ENCODE results near the gene SNCA.

SNCA gene

DNA sequence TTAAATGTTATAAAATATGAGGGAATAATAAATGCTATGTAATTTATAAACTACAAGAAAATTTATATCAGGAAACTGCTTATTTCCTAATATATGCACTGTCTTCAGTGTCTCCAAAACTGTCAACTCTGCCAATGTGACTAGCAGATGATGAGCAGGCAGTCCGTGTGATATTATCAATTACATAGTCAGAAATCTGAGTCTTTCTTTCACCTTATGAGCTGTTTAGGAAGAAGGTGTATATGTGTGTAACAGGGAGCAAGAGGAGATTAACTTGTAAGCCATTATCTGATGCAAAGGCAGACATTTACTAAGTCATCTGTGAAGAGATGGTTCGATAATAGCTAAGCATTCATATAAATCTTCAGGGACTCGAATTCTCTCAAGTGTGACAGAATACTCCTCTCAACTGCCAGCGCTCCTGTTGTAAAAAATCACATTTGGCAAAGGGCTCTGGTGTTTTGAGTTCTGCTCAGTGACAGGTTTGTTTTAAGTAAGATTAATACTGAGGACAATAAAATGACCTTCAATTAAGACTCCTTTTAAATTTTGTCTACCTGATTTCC lies 79.7 kb downstream of the SNCA start (continued):
- TF ChIP-seq, protein P1, sequence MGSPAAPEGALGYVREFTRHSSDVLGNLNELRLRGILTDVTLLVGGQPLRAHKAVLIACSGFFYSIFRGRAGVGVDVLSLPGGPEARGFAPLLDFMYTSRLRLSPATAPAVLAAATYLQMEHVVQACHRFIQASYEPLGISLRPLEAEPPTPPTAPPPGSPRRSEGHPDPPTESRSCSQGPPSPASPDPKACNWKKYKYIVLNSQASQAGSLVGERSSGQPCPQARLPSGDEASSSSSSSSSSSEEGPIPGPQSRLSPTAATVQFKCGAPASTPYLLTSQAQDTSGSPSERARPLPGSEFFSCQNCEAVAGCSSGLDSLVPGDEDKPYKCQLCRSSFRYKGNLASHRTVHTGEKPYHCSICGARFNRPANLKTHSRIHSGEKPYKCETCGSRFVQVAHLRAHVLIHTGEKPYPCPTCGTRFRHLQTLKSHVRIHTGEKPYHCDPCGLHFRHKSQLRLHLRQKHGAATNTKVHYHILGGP (tag by site-specific recombination; IDR thresholded peaks at IDR 0.05), result no peak
- TF ChIP-seq ZSCAN16 (tag by site-specific recombination; IDR thresholded peaks at IDR 0.05), result no peak
- no peak for TF ChIP-seq ZNF701 (tag by site-specific recombination; IDR thresholded peaks at IDR 0.05)
- TF ChIP-seq, protein P2, sequence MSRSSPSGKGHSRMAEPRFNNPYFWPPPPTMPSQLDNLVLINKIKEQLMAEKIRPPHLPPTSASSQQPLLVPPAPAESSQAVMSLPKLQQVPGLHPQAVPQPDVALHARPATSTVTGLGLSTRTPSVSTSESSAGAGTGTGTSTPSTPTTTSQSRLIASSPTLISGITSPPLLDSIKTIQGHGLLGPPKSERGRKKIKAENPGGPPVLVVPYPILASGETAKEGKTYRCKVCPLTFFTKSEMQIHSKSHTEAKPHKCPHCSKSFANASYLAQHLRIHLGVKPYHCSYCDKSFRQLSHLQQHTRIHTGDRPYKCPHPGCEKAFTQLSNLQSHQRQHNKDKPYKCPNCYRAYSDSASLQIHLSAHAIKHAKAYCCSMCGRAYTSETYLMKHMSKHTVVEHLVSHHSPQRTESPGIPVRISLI (tag by site-specific recombination; IDR thresholded peaks at IDR 0.05), result no peak
- TF ChIP-seq, protein P3, sequence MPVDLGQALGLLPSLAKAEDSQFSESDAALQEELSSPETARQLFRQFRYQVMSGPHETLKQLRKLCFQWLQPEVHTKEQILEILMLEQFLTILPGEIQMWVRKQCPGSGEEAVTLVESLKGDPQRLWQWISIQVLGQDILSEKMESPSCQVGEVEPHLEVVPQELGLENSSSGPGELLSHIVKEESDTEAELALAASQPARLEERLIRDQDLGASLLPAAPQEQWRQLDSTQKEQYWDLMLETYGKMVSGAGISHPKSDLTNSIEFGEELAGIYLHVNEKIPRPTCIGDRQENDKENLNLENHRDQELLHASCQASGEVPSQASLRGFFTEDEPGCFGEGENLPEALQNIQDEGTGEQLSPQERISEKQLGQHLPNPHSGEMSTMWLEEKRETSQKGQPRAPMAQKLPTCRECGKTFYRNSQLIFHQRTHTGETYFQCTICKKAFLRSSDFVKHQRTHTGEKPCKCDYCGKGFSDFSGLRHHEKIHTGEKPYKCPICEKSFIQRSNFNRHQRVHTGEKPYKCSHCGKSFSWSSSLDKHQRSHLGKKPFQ (tag by site-specific recombination; IDR thresholded peaks at IDR 0.05), result no peak
- no peak for TF ChIP-seq ZNF221 (tag by site-specific recombination; IDR thresholded peaks at IDR 0.05; ENCODE audit: borderline replicate concordance)
- TF ChIP-seq ZNF202 (tag by site-specific recombination; IDR thresholded peaks at IDR 0.05; ENCODE audit: borderline replicate concordance), result no peak
- no peak for TF ChIP-seq ZNF416 (tag by site-specific recombination; IDR thresholded peaks at IDR 0.05)
- TF ChIP-seq, protein P4, sequence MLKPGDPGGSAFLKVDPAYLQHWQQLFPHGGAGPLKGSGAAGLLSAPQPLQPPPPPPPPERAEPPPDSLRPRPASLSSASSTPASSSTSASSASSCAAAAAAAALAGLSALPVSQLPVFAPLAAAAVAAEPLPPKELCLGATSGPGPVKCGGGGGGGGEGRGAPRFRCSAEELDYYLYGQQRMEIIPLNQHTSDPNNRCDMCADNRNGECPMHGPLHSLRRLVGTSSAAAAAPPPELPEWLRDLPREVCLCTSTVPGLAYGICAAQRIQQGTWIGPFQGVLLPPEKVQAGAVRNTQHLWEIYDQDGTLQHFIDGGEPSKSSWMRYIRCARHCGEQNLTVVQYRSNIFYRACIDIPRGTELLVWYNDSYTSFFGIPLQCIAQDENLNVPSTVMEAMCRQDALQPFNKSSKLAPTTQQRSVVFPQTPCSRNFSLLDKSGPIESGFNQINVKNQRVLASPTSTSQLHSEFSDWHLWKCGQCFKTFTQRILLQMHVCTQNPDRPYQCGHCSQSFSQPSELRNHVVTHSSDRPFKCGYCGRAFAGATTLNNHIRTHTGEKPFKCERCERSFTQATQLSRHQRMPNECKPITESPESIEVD (tag by site-specific recombination; IDR thresholded peaks at IDR 0.05), result peak; percentile 84
- TF ChIP-seq ZNF629 (tag by site-specific recombination; IDR thresholded peaks at IDR 0.05), result 0 out of 2 replicates have a peak, but pooled peaks have one; percentile 26
- no peak for TF ChIP-seq KLF16 (tag by site-specific recombination; IDR thresholded peaks at IDR 0.05)
- no peak for TF ChIP-seq ZSCAN30 (tag by site-specific recombination; IDR thresholded peaks at IDR 0.05)
- 0 out of 2 replicates have a peak, but pooled peaks have one; percentile 23 for TF ChIP-seq TCF7L2 (IDR thresholded peaks at IDR 0.05; ENCODE audit: borderline replicate concordance, low read depth, low read length)
- TF ChIP-seq ZNF510 (tag by site-specific recombination; IDR thresholded peaks at IDR 0.05; ENCODE audit: insufficient replicate concordance), result no peak
- TF ChIP-seq, protein P5, sequence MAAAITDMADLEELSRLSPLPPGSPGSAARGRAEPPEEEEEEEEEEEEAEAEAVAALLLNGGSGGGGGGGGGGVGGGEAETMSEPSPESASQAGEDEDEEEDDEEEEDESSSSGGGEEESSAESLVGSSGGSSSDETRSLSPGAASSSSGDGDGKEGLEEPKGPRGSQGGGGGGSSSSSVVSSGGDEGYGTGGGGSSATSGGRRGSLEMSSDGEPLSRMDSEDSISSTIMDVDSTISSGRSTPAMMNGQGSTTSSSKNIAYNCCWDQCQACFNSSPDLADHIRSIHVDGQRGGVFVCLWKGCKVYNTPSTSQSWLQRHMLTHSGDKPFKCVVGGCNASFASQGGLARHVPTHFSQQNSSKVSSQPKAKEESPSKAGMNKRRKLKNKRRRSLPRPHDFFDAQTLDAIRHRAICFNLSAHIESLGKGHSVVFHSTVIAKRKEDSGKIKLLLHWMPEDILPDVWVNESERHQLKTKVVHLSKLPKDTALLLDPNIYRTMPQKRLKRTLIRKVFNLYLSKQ (tag by site-specific recombination; IDR thresholded peaks at IDR 0.05; ENCODE audit: borderline replicate concordance), result no peak
- TF ChIP-seq ZNF404 (tag by site-specific recombination; IDR thresholded peaks at IDR 0.05), result no peak
- no peak for TF ChIP-seq ZNF341 (tag by site-specific recombination; IDR thresholded peaks at IDR 0.05; ENCODE audit: low read depth)
- no peak for TF ChIP-seq KLF10 (tag by site-specific recombination; IDR thresholded peaks at IDR 0.05)
- 0 out of 2 replicates have a peak, but pooled peaks have one; percentile 44 for TF ChIP-seq ZEB2 (tag by site-specific recombination; IDR thresholded peaks at IDR 0.05)
- peak; percentile 48; the same call in 1 of the 2 replicates for TF ChIP-seq IKZF3 (tag by site-specific recombination; IDR thresholded peaks at IDR 0.05)
- no peak for TF ChIP-seq ZNF211 (tag by site-specific recombination; IDR thresholded peaks at IDR 0.05; ENCODE audit: low read depth)
- TF ChIP-seq, protein P6, sequence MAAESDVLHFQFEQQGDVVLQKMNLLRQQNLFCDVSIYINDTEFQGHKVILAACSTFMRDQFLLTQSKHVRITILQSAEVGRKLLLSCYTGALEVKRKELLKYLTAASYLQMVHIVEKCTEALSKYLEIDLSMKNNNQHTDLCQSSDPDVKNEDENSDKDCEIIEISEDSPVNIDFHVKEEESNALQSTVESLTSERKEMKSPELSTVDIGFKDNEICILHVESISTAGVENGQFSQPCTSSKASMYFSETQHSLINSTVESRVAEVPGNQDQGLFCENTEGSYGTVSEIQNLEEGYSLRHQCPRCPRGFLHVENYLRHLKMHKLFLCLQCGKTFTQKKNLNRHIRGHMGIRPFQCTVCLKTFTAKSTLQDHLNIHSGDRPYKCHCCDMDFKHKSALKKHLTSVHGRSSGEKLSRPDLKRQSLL (tag by site-specific recombination; IDR thresholded peaks at IDR 0.05), result no peak
- TF ChIP-seq, protein P7, sequence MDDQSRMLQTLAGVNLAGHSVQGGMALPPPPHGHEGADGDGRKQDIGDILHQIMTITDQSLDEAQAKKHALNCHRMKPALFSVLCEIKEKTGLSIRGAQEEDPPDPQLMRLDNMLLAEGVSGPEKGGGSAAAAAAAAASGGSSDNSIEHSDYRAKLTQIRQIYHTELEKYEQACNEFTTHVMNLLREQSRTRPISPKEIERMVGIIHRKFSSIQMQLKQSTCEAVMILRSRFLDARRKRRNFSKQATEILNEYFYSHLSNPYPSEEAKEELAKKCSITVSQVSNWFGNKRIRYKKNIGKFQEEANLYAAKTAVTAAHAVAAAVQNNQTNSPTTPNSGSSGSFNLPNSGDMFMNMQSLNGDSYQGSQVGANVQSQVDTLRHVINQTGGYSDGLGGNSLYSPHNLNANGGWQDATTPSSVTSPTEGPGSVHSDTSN (CRISPR knock-in tag; IDR thresholded peaks at IDR 0.05), result no peak
- no peak for TF ChIP-seq ZNF423 (tag by site-specific recombination; IDR thresholded peaks at IDR 0.05)
- TF ChIP-seq, protein P8, sequence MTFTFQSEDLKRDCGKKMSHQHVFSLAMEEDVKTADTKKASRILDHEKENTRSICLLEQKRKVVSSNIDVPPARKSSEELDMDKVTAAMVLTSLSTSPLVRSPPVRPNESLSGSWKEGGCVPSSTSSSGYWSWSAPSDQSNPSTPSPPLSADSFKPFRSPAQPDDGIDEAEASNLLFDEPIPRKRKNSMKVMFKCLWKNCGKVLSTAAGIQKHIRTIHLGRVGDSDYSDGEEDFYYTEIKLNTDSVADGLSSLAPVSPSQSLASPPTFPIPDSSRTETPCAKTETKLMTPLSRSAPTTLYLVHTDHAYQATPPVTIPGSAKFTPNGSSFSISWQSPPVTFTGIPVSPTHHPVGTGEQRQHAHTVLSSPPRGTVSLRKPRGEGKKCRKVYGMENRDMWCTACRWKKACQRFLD (tag by site-specific recombination; IDR thresholded peaks at IDR 0.05), result no peak
- TF ChIP-seq ZNF48 (tag by site-specific recombination; IDR thresholded peaks at IDR 0.05), result no peak
- TF ChIP-seq ZNF670 (tag by site-specific recombination; IDR thresholded peaks at IDR 0.05; ENCODE audit: low read depth), result no peak

Measured in HEK293 (cell line).